HEK293 (cell line): ENCODE measurements around the gene PPP1R18.

Source experiments
- CTCF ChIA-PET: fragments of 350-600 bp; formaldehyde crosslinking; extraction: SDS; loops from one replicate; lab custom pipeline; 2021; ENCODE audit warnings: antibody characterized with exemption; lab: Yijun Ruan, JAX
- POLR2A ChIA-PET: fragments of 300-600 bp; formaldehyde crosslinking; extraction: SDS; loops from one replicate; lab custom pipeline; 2020; ENCODE audit warnings: antibody characterized with exemption, inconsistent platforms; lab: Yijun Ruan, JAX
- H3K27ac ChIP-seq: fragments of 200-500 bp; sonication (Bioruptor generic); 2 replicates; pipeline ENCODE4 v1.5.1; 2014; ENCODE audit warnings: low read depth, low read length, control low read depth, inconsistent platforms; ENCODE audit errors: extremely low read depth
- H3K36me3 ChIP-seq, 2 experiments: fragments of 200-500 bp in 1 of 2; sonication (Bioruptor generic) in 1 of 2; 1 replicate in 1 of 2; 2 replicates in 1 of 2; pipeline ENCODE4 v1.5.1; 2014 to 2017; ENCODE audit warnings: inconsistent platforms in 2 of 2, low read length in 2 of 2; ENCODE audit not compliant: control insufficient read depth in 2 of 2, insufficient read depth in 1 of 2
- H3K4me1 ChIP-seq: fragments of 200-500 bp; sonication (Bioruptor generic); 2 replicates; pipeline ENCODE4 v1.5.1; 2014; ENCODE audit warnings: mild to moderate bottlenecking, low read length, inconsistent platforms; ENCODE audit not compliant: control insufficient read depth, insufficient read depth
- H3K4me3 ChIP-seq: 2 replicates; pipeline ENCODE4 v1.5.1; 2011; ENCODE audit warnings: low read depth, mild to moderate bottlenecking, control low read depth, low read length, moderate library complexity
- H3K9me3 ChIP-seq: fragments of 200-500 bp; sonication (Bioruptor generic); 2 replicates; pipeline ENCODE4 v1.5.1; 2014; ENCODE audit warnings: low read depth, low read length, inconsistent platforms; ENCODE audit not compliant: control insufficient read depth, insufficient read depth
- HIC1 ChIP-seq: fragments of 450-650 bp; formaldehyde crosslinking; IDR thresholded peaks from 2 replicates; pipeline ENCODE4 v1.5.1; 2016; ENCODE audit warnings: missing biosample characterization, missing genetic modification characterization
- KLF1 ChIP-seq: fragments of 450-650 bp; formaldehyde crosslinking; IDR thresholded peaks from 2 replicates; pipeline ENCODE4 v1.5.1; 2016; ENCODE audit warnings: missing biosample characterization, missing genetic modification characterization
- KLF10 ChIP-seq: fragments of 450-650 bp; IDR thresholded peaks from 2 replicates; pipeline ENCODE4 v1.5.1; 2018; ENCODE audit warnings: missing biosample characterization, mild to moderate bottlenecking, missing genetic modification characterization
- KLF16 ChIP-seq: fragments of 450-650 bp; formaldehyde crosslinking; IDR thresholded peaks from 2 replicates; pipeline ENCODE4 v1.5.1; 2017; ENCODE audit warnings: missing biosample characterization, missing genetic modification characterization
- MYNN ChIP-seq: fragments of 450-650 bp; formaldehyde crosslinking; IDR thresholded peaks from 2 replicates; pipeline ENCODE4 v1.5.1; 2016; ENCODE audit warnings: missing biosample characterization, missing genetic modification characterization, borderline replicate concordance
- PRDM1 ChIP-seq: fragments of 450-650 bp; formaldehyde crosslinking; IDR thresholded peaks from 2 replicates; pipeline ENCODE4; 2016; ENCODE audit warnings: missing biosample characterization, missing genetic modification characterization
- PRDM2 ChIP-seq: fragments of 450-650 bp; formaldehyde crosslinking; IDR thresholded peaks from 2 replicates; pipeline ENCODE4 v1.5.1; 2016; ENCODE audit warnings: missing biosample characterization, missing genetic modification characterization, borderline replicate concordance
- REPIN1 ChIP-seq: fragments of 450-650 bp; formaldehyde crosslinking; IDR thresholded peaks from 2 replicates; pipeline ENCODE4 v1.5.1; 2017; ENCODE audit warnings: missing biosample characterization, missing genetic modification characterization, low read depth
- WT1 ChIP-seq: fragments of 450-650 bp; formaldehyde crosslinking; IDR thresholded peaks from 2 replicates; pipeline ENCODE4 v1.5.1; 2016; ENCODE audit warnings: missing biosample characterization, missing genetic modification characterization
- ZFP3 ChIP-seq: fragments of 450-650 bp; formaldehyde crosslinking; IDR thresholded peaks from 2 replicates; pipeline ENCODE4 v1.5.1; 2016; ENCODE audit warnings: low read depth, missing biosample characterization, missing genetic modification characterization
- ZNF155 ChIP-seq: fragments of 450-650 bp; formaldehyde crosslinking; IDR thresholded peaks from 2 replicates; pipeline ENCODE4 v1.5.1; 2016; ENCODE audit warnings: missing biosample characterization, missing genetic modification characterization
- ZNF24 ChIP-seq: fragments of 450-650 bp; formaldehyde crosslinking; IDR thresholded peaks from 2 replicates; pipeline ENCODE4 v1.5.1; 2016; ENCODE audit warnings: missing biosample characterization, missing genetic modification characterization
- ZNF354C ChIP-seq: fragments of 450-650 bp; formaldehyde crosslinking; IDR thresholded peaks from 2 replicates; pipeline ENCODE4 v1.5.1; 2016; ENCODE audit warnings: missing biosample characterization, missing genetic modification characterization, low read depth, borderline replicate concordance
- ZNF394 ChIP-seq: fragments of 450-650 bp; formaldehyde crosslinking; IDR thresholded peaks from 2 replicates; pipeline ENCODE4 v1.5.1; 2016; ENCODE audit warnings: missing biosample characterization, missing genetic modification characterization, mild to moderate bottlenecking, moderate library complexity, borderline replicate concordance
- ZNF416 ChIP-seq: fragments of 450-650 bp; formaldehyde crosslinking; IDR thresholded peaks from 2 replicates; pipeline ENCODE4 v1.5.1; 2016; ENCODE audit warnings: missing biosample characterization, missing genetic modification characterization
- ZNF426 ChIP-seq: fragments of 450-650 bp; formaldehyde crosslinking; IDR thresholded peaks from 2 replicates; pipeline ENCODE4 v1.5.1; 2017; ENCODE audit warnings: missing biosample characterization, missing genetic modification characterization, mild to moderate bottlenecking, inconsistent platforms, moderate library complexity
- ZNF473 ChIP-seq: fragments of 450-650 bp; formaldehyde crosslinking; IDR thresholded peaks from 2 replicates; pipeline ENCODE4 v1.5.1; 2017; ENCODE audit warnings: missing biosample characterization, missing genetic modification characterization
- ZNF514 ChIP-seq: fragments of 450-650 bp; formaldehyde crosslinking; IDR thresholded peaks from 2 replicates; pipeline ENCODE4 v1.5.1; 2016; ENCODE audit warnings: missing biosample characterization, missing genetic modification characterization
- ZNF529 ChIP-seq: fragments of 450-650 bp; formaldehyde crosslinking; IDR thresholded peaks from 2 replicates; pipeline ENCODE4 v1.5.1; 2017; ENCODE audit warnings: missing genetic modification characterization, missing biosample characterization; ENCODE audit not compliant: insufficient replicate concordance
- ZNF560 ChIP-seq: fragments of 450-650 bp; formaldehyde crosslinking; IDR thresholded peaks from 2 replicates; pipeline ENCODE4 v1.5.1; 2017; ENCODE audit warnings: missing biosample characterization, missing genetic modification characterization, borderline replicate concordance
- ZNF580 ChIP-seq: fragments of 450-650 bp; formaldehyde crosslinking; IDR thresholded peaks from 2 replicates; pipeline ENCODE4 v1.5.1; 2016; ENCODE audit warnings: missing biosample characterization, missing genetic modification characterization
- ZNF600 ChIP-seq: fragments of 450-650 bp; formaldehyde crosslinking; IDR thresholded peaks from 2 replicates; pipeline ENCODE4 v1.5.1; 2016; ENCODE audit warnings: missing biosample characterization, missing genetic modification characterization
- ZNF654 ChIP-seq: fragments of 450-650 bp; formaldehyde crosslinking; IDR thresholded peaks from 2 replicates; pipeline ENCODE4 v1.5.1; 2016; ENCODE audit warnings: low read depth, missing biosample characterization, missing genetic modification characterization
- ZNF664 ChIP-seq: fragments of 450-650 bp; formaldehyde crosslinking; IDR thresholded peaks from 2 replicates; pipeline ENCODE4 v1.5.1; 2016; ENCODE audit warnings: missing biosample characterization, missing genetic modification characterization
- ZNF670 ChIP-seq: fragments of 450-650 bp; formaldehyde crosslinking; IDR thresholded peaks from 2 replicates; pipeline ENCODE4 v1.5.1; 2016; ENCODE audit warnings: missing biosample characterization, missing genetic modification characterization, low read depth
- ZNF701 ChIP-seq: fragments of 450-650 bp; formaldehyde crosslinking; IDR thresholded peaks from 2 replicates; pipeline ENCODE4 v1.5.1; 2016; ENCODE audit warnings: missing biosample characterization, missing genetic modification characterization
- ZNF777 ChIP-seq: fragments of 450-650 bp; formaldehyde crosslinking; IDR thresholded peaks from 2 replicates; pipeline ENCODE4 v1.5.1; 2017; ENCODE audit warnings: missing biosample characterization, missing genetic modification characterization, borderline replicate concordance

The PPP1R18 gene

GRCh38 chr6:30703821-30704220 lies 17.4 kb upstream of the PPP1R18 start:
- Histone ChIP-seq H3K4me3 (no peak overlapping the region), H3K36me3 (peaks cover 48 to 84% of the 10 kb centered on the region in 2 experiments), H3K9me3 (no peaks in the 10 kb centered on the region), H3K4me1 (peaks cover 17% of the 10 kb centered on the region), H3K27ac (no peak overlapping the region)
- TF ChIP-seq ZNF670 (no peak), KLF10 (tag by site-specific recombination) (no peak), ZNF560 (no peak), KLF16 (no peak), ZNF155 (tag by site-specific recombination) (no peak), ZNF426 (tag by site-specific recombination) (no peak), ZNF600 (tag by site-specific recombination) (no peak), ZNF777 (tag by site-specific recombination) (no peak), ZNF580 (tag by site-specific recombination) (no peak)
- ChIA-PET POLR2A (interaction anchor here (1.1 to 3.3 kb wide), 8 partner anchors 9 to 25 kb away, joined by 3 to 18 read pairs (median 4); partner anchors contain the start of genes MDC1, NRM and TUBB), CTCF (interaction anchor here (0.6 to 1.9 kb wide), 6 partner anchors 9 to 103 kb away, joined by 3 to 9 read pairs (median 5); partner anchors contain the start of gene NRM)

GRCh38 chr6:30703011-30703410 lies 16.6 kb upstream of the PPP1R18 start:
- Histone ChIP-seq H3K27ac (no peak overlapping the region), H3K9me3 (no peaks in the 10 kb centered on the region), H3K4me1 (peaks cover 15% of the 10 kb centered on the region), H3K36me3 (peaks cover 40 to 84% of the 10 kb centered on the region in 2 experiments), H3K4me3 (no peak overlapping the region)
- no peak for TF ChIP-seq ZNF416
- no peak for TF ChIP-seq ZNF654 (tag by site-specific recombination)
- no peak for TF ChIP-seq KLF1 (tag by site-specific recombination)
- no peak for TF ChIP-seq PRDM1 (tag by site-specific recombination)
- TF ChIP-seq MYNN: no peak
- TF ChIP-seq ZNF473 (tag by site-specific recombination): no peak
- no peak for TF ChIP-seq REPIN1
- TF ChIP-seq ZNF394: no peak
- TF ChIP-seq ZNF354C (tag by site-specific recombination): no peak
- no peak for TF ChIP-seq WT1 (tag by site-specific recombination)
- TF ChIP-seq ZFP3 (tag by site-specific recombination): no peak
- TF ChIP-seq PRDM2 (tag by site-specific recombination): no peak
- no peak for TF ChIP-seq ZNF664 (tag by site-specific recombination)
- TF ChIP-seq ZNF529 (tag by site-specific recombination): no peak
- TF ChIP-seq ZNF24 (tag by site-specific recombination): no peak
- TF ChIP-seq HIC1 (tag by site-specific recombination): no peak
- TF ChIP-seq ZNF514 (tag by site-specific recombination): no peak
- TF ChIP-seq ZNF701 (tag by site-specific recombination): no peak
- ChIA-PET POLR2A (interaction anchor here (0.6 to 2.8 kb wide), 5 partner anchors 9 to 72 kb away, joined by 3 to 30 read pairs (median 4); partner anchors contain the start of genes NRM and TUBB), CTCF (interaction anchor here (1.6 to 1.9 kb wide), 3 partner anchors 12 to 24 kb away, joined by 5 to 9 read pairs (median 8); partner anchors contain the start of gene NRM)
